Stimulated activated CD8-positive, alpha-beta memory T cell treated with anti-CD3 and anti-CD28 coated beads, Interleukin-12 subunit alpha, Interleukin-12 subunit beta, amount 100 ng/mL, for 24 hours (primary cell): Measurements from ENCODE around the gene XXYLT1.
"Not testable (repeated sequence)": the region's sequence is repeated elsewhere in the genome, so short reads cannot be mapped to it uniquely, and the experiment has no call there.

Source experiments
- DNase-seq: peaks from one replicate; pipeline ENCODE4 v3.0.0-alpha.2; 2020; ENCODE audit errors: extremely low read depth

The XXYLT1 gene

GRCh38 chr3:195250473-195251251, 20.3 kb downstream of the XXYLT1 start:
- DNase-seq = no peak

- DNase-seq = no peak
These were observed 21.0 kb downstream of the XXYLT1 start for GRCh38 chr3:195249858-195250464.

GRCh38 chr3:195249057-195249770, 21.7 kb downstream of the XXYLT1 start:
- DNase-seq = no peak

GRCh38 chr3:195248281-195248680, 22.7 kb downstream of the XXYLT1 start:
- DNase-seq = no peak

GRCh38 chr3:195247863-195248189, 23.1 kb downstream of the XXYLT1 start:
- DNase-seq = no peak

GRCh38 chr3:195247086-195247862, 23.7 kb downstream of the XXYLT1 start:
- no peak for DNase-seq

- no peak for DNase-seq
These were observed 24.4 kb downstream of the XXYLT1 start for GRCh38 chr3:195246581-195246995.

GRCh38 chr3:195245531-195245951, 25.4 kb downstream of the XXYLT1 start:
- no peak for DNase-seq

- DNase-seq = no peak
These were observed 29.2 kb downstream of the XXYLT1 start for GRCh38 chr3:195241592-195242355.

GRCh38 chr3:195240939-195241338, 30.0 kb downstream of the XXYLT1 start:
- DNase-seq = no peak

- no peak for DNase-seq
These were observed 30.7 kb downstream of the XXYLT1 start for GRCh38 chr3:195240171-195240701.

GRCh38 chr3:195239121-195239520, 31.8 kb downstream of the XXYLT1 start:
- no peak for DNase-seq

GRCh38 chr3:195238586-195239118, 32.3 kb downstream of the XXYLT1 start:
- no peak for DNase-seq

- no peak for DNase-seq
These were observed 32.8 kb downstream of the XXYLT1 start for GRCh38 chr3:195238081-195238571.

GRCh38 chr3:195236801-195237570, 34.0 kb downstream of the XXYLT1 start:
- DNase-seq = no peak

GRCh38 chr3:195236076-195236798, 34.7 kb downstream of the XXYLT1 start:
- DNase-seq = no peak

GRCh38 chr3:195230244-195230643, 40.7 kb downstream of the XXYLT1 start:
- no peak for DNase-seq

GRCh38 chr3:195228886-195229285, 42.1 kb downstream of the XXYLT1 start:
- not testable (repeated sequence) for DNase-seq

- DNase-seq = no peak
These were observed 43.1 kb downstream of the XXYLT1 start for GRCh38 chr3:195227871-195228270.
